Hematopoietic multipotent progenitor cell treated with erythropoietin and hydrocortisone succinate and interleukin-3 and kit ligand, for 4 days (in vitro differentiated cells): Measurements from ENCODE around the gene RBBP5.
A peak's percentile ranks its signal among the peaks of the same experiment; 100 is the strongest.
"Not testable (repeated sequence)": the region's sequence is repeated elsewhere in the genome, so short reads cannot be mapped to it uniquely, and the experiment has no call there.

ENCODE experiments used
- DNase-seq: peaks from one replicate; pipeline ENCODE4 v3.0.0-alpha.2; 2015

RBBP5 gene

GRCh38 chr1:205121660-205122488 lies at the start of gene RBBP5:
TSS of gene RBBP5 (minus strand) at chr1:205121978. CDS start at chr1:205121873, 105 bp downstream.
- DNase-seq = peak; percentile 98

GRCh38 chr1:205171369-205171768 lies 49.6 kb upstream of the RBBP5 start:
- peak; percentile 41 for DNase-seq

- DNase-seq = peak; percentile 50
Measured at GRCh38 chr1:205170532-205171269, 48.9 kb upstream of the RBBP5 start.

- DNase-seq = no peak
Measured at GRCh38 chr1:205169248-205169647, 47.5 kb upstream of the RBBP5 start.

GRCh38 chr1:205168291-205168690 lies 46.5 kb upstream of the RBBP5 start:
- no peak for DNase-seq

- no peak for DNase-seq
Measured at GRCh38 chr1:205162301-205162700, 40.5 kb upstream of the RBBP5 start.

GRCh38 chr1:205161076-205161475 lies 39.3 kb upstream of the RBBP5 start:
- DNase-seq = no peak

GRCh38 chr1:205158048-205158616 lies 36.4 kb upstream of the RBBP5 start:
- DNase-seq = no peak

GRCh38 chr1:205155665-205156377 lies 34.0 kb upstream of the RBBP5 start:
- not testable (repeated sequence) for DNase-seq

GRCh38 chr1:205152505-205152904 lies 30.7 kb upstream of the RBBP5 start:
- DNase-seq = no peak

GRCh38 chr1:205150651-205151428 lies 29.1 kb upstream of the RBBP5 start:
- DNase-seq = no peak

GRCh38 chr1:205147191-205147835 lies 25.5 kb upstream of the RBBP5 start:
- no peak for DNase-seq

GRCh38 chr1:205144751-205145150 lies 23.0 kb upstream of the RBBP5 start:
- no peak for DNase-seq

- no peak for DNase-seq
Measured at GRCh38 chr1:205144046-205144720, 22.4 kb upstream of the RBBP5 start.

- DNase-seq = peak; percentile 12
Measured at GRCh38 chr1:205142102-205142469, 20.3 kb upstream of the RBBP5 start.

- peak; percentile 94 for DNase-seq
Measured at GRCh38 chr1:205141236-205142101, 19.7 kb upstream of the RBBP5 start.

GRCh38 chr1:205140113-205140512 lies 18.3 kb upstream of the RBBP5 start:
- DNase-seq = no peak

- no peak for DNase-seq
Measured at GRCh38 chr1:205137901-205138300, 16.1 kb upstream of the RBBP5 start.

- DNase-seq = no peak
Measured at GRCh38 chr1:205133287-205133686, 11.5 kb upstream of the RBBP5 start.

- DNase-seq = no peak
Measured at GRCh38 chr1:205129447-205130029, 7.8 kb upstream of the RBBP5 start.
